NK-92 (cell line): ENCODE measurements around the gene TOMM20L.
"Not testable (repeated sequence)": the region's sequence is repeated elsewhere in the genome, so short reads cannot be mapped to it uniquely, and the experiment has no call there.

ENCODE experiments used
- DNase-seq: peaks from one replicate; lab custom pipeline; 2025; ENCODE audit not compliant: unreplicated experiment; lab: John Stamatoyannopoulos, UW

The TOMM20L gene

GRCh38 chr14:58395812-58396788 is at the start of gene TOMM20L:
Gene TOMM20L (plus strand): TSS chr14:58395930. CDS start chr14:58395958, 28 bp downstream.
- no peak for DNase-seq

GRCh38 chr14:58353516-58354299 is 42.0 kb upstream of the TOMM20L start:
- DNase-seq: no peak

GRCh38 chr14:58354808-58355207 is 40.9 kb upstream of the TOMM20L start:
- no peak for DNase-seq

GRCh38 chr14:58356268-58356667 is 39.5 kb upstream of the TOMM20L start:
- no peak for DNase-seq

- not testable (repeated sequence) for DNase-seq
Measured at GRCh38 chr14:58362272-58362671, 33.5 kb upstream of the TOMM20L start.

- no peak for DNase-seq
Measured at GRCh38 chr14:58362798-58363412, 32.8 kb upstream of the TOMM20L start.

- no peak for DNase-seq
Measured at GRCh38 chr14:58364316-58364715, 31.4 kb upstream of the TOMM20L start.

- DNase-seq: no peak
Measured at GRCh38 chr14:58367296-58367695, 28.4 kb upstream of the TOMM20L start.

GRCh38 chr14:58368956-58369355 is 26.8 kb upstream of the TOMM20L start:
- DNase-seq: no peak

GRCh38 chr14:58376791-58377190 is 18.9 kb upstream of the TOMM20L start:
- no peak for DNase-seq

- DNase-seq: no peak
Measured at GRCh38 chr14:58390830-58391229, 4.9 kb upstream of the TOMM20L start.

GRCh38 chr14:58395562-58395811 is 243 bp upstream of the TOMM20L start:
- DNase-seq: no peak

GRCh38 chr14:58397156-58397555 is 1.4 kb downstream of the TOMM20L start:
- DNase-seq: no peak

- no peak for DNase-seq
Measured at GRCh38 chr14:58398495-58398894, 2.8 kb downstream of the TOMM20L start.

- no peak for DNase-seq
Measured at GRCh38 chr14:58398895-58399294, 3.2 kb downstream of the TOMM20L start.

GRCh38 chr14:58401587-58401986 is 5.9 kb downstream of the TOMM20L start:
- no peak for DNase-seq

GRCh38 chr14:58408681-58409215 is 13.0 kb downstream of the TOMM20L start:
- DNase-seq: no peak

- no peak for DNase-seq
Measured at GRCh38 chr14:58414845-58415244, 19.1 kb downstream of the TOMM20L start.

GRCh38 chr14:58415636-58416547 is 20.2 kb downstream of the TOMM20L start:
- no peak for DNase-seq

- DNase-seq: not testable (repeated sequence)
Measured at GRCh38 chr14:58416934-58417333, 21.2 kb downstream of the TOMM20L start.
